ENCODE results near the gene COQ2. TPM values are rescaled to one million over a fixed set of nuclear protein-coding genes. Genes with fewer than 3 reads are reported as not detected.

COQ2 gene
- total RNA-seq, 2 experiments from 2014 or later, result 12.1 to 14.4 TPM

- ChIA-PET POLR2A (no interaction called here), CTCF (ENCODE audit: unreplicated experiment) (no interaction called here)
- TF ChIP-seq EZH2phosphoT487 (IDR thresholded peaks at IDR 0.05; ENCODE audit: borderline replicate concordance, low read depth, low read length) (no peak), CTCF (conservative IDR thresholded peaks at IDR 0.05; ENCODE audit: low read length) (no peak)
- Histone ChIP-seq H3K9me2 (ENCODE audit: insufficient read depth, low read length) (no peaks in the 10 kb centered on the region), H3K79me2 (ENCODE audit: insufficient read depth, low read depth, low read length) (no peaks in the 10 kb centered on the region), H4K20me1 (ENCODE audit: insufficient read depth, low read length) (no peaks in the 10 kb centered on the region), H3K36me3 (ENCODE audit: insufficient read depth, low read length) (peaks cover 8% of the 10 kb centered on the region), H3K4me2 (ENCODE audit: low read length) (peak overlapping the region; percentile 44), H3K4me3 (ENCODE audit: low read depth, low read length, poor library complexity, severe bottlenecking) (no peak overlapping the region), H3K27ac (ENCODE audit: low read depth, low read length, poor library complexity, severe bottlenecking) (no peak overlapping the region), H3K4me1 (ENCODE audit: insufficient read depth, low read length, poor library complexity, severe bottlenecking) (peaks cover 56% of the 10 kb centered on the region), H2AFZ (ENCODE audit: low read length) (no peak overlapping the region), H3K9me3 (ENCODE audit: low read length) (no peaks in the 10 kb centered on the region)
- intact Hi-C loops (cut with micrococcal nuclease; ENCODE audit: unreplicated experiment), result no loop called here
- DNase-seq (ENCODE audit: low spot score), result no peak
- no TSS peak for BruUV-seq (replicated peaks)
These were observed 29.0 kb downstream of the COQ2 start for GRCh38 chr4:83255584-83255983.

DNA sequence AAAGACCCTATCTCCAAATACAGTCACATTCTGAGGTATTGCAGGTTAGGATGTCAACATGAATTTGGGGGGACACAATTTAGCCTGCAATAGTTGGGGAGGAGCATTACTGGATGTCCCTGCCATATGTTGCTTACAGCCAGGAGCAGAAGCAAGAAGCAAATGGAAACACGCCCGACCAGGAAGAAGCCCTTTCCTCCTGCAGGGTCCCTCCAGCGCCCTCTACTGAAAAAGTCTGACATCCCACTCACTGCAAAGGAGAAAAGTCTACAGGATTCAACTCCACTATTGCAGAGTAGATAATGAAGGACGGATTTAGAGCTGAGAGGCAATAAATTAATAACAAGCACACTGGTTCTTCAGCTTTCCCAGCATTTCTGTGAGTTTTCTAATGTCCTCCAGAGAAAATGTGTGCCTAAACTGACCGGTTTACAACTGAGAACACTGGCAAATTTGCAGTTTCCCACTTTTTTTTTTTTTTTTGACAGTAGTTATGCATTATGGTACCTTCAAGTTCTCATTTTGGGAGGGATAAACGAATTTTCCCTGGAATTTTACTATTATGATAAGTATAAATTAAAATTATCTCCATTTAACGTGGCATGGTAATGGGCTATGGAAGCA, 31.7 kb downstream of the COQ2 start:
- H3K4me2 ChIP-seq (ENCODE audit: low read length), result no peak overlapping the region; the same call in 1 of the 2 replicates
- DNase-seq (ENCODE audit: low spot score), result peak; percentile 86
- POLR2A ChIA-PET, result interaction anchor here (0.5 to 1.3 kb wide), 9 partner anchors 8 to 215 kb away, joined by 3 to 5 read pairs (median 3); partner anchors contain the start of gene COQ2
- TF ChIP-seq EZH2phosphoT487 (IDR thresholded peaks at IDR 0.05; ENCODE audit: borderline replicate concordance, low read depth, low read length) (no peak), CTCF (conservative IDR thresholded peaks at IDR 0.05; ENCODE audit: low read length) (peak; percentile 95)
- H3K79me2 ChIP-seq (ENCODE audit: insufficient read depth, low read depth, low read length), result no peaks in the 10 kb centered on the region
- no peak overlapping the region for H3K27ac ChIP-seq (ENCODE audit: low read depth, low read length, poor library complexity, severe bottlenecking)
- H3K4me1 ChIP-seq (ENCODE audit: insufficient read depth, low read length, poor library complexity, severe bottlenecking), result peaks cover 39% of the 10 kb centered on the region
- intact Hi-C loops (cut with micrococcal nuclease; ENCODE audit: unreplicated experiment), result loop anchor here (1.0 kb wide), 1 partner anchor 179 kb away; no protein-coding TSS in a partner anchor
- CTCF ChIA-PET (ENCODE audit: unreplicated experiment), result interaction anchor here (0.5 to 1.4 kb wide), 3 partner anchors 9 to 172 kb away, joined by 3 read pairs; no protein-coding TSS in a partner anchor
- no peak overlapping the region for H3K4me3 ChIP-seq (ENCODE audit: low read depth, low read length, poor library complexity, severe bottlenecking)
- H3K36me3 ChIP-seq (ENCODE audit: insufficient read depth, low read length), result peaks cover 8% of the 10 kb centered on the region
- no peaks in the 10 kb centered on the region for H3K9me2 ChIP-seq (ENCODE audit: insufficient read depth, low read length)
- no peaks in the 10 kb centered on the region for H4K20me1 ChIP-seq (ENCODE audit: insufficient read depth, low read length)
- no TSS peak for BruUV-seq (replicated peaks)
- H2AFZ ChIP-seq (ENCODE audit: low read length), result 0 out of 2 replicates have a peak overlapping the region, but pooled peaks have one; percentile 48
- no peaks in the 10 kb centered on the region for H3K9me3 ChIP-seq (ENCODE audit: low read length)

GRCh38 chr4:83251447-83251830, 33.2 kb downstream of the COQ2 start:
- Histone ChIP-seq H3K4me3 (ENCODE audit: low read depth, low read length, poor library complexity, severe bottlenecking) (no peak overlapping the region), H3K27ac (ENCODE audit: low read depth, low read length, poor library complexity, severe bottlenecking) (no peak overlapping the region), H3K9me2 (ENCODE audit: insufficient read depth, low read length) (no peaks in the 10 kb centered on the region), H4K20me1 (ENCODE audit: insufficient read depth, low read length) (no peaks in the 10 kb centered on the region), H3K4me2 (ENCODE audit: low read length) (no peak overlapping the region), H2AFZ (ENCODE audit: low read length) (no peak overlapping the region), H3K79me2 (ENCODE audit: insufficient read depth, low read depth, low read length) (no peaks in the 10 kb centered on the region), H3K9me3 (ENCODE audit: low read length) (no peaks in the 10 kb centered on the region), H3K36me3 (ENCODE audit: insufficient read depth, low read length) (no peaks in the 10 kb centered on the region; the same call in 1 of the 2 replicates), H3K4me1 (ENCODE audit: insufficient read depth, low read length, poor library complexity, severe bottlenecking) (peaks cover 32% of the 10 kb centered on the region)
- ChIA-PET POLR2A (interaction anchor here (0.6 to 1.5 kb wide), 7 partner anchors 9 to 177 kb away, joined by 3 to 6 read pairs (median 4); no protein-coding TSS in a partner anchor), CTCF (ENCODE audit: unreplicated experiment) (interaction anchor here (1.0 kb wide), 1 partner anchor 10 kb away, joined by 3 read pairs; no protein-coding TSS in a partner anchor)
- DNase-seq (ENCODE audit: low spot score), result no peak
- intact Hi-C loops (cut with micrococcal nuclease; ENCODE audit: unreplicated experiment), result no loop called here
- TF ChIP-seq EZH2phosphoT487 (IDR thresholded peaks at IDR 0.05; ENCODE audit: borderline replicate concordance, low read depth, low read length) (no peak), CTCF (conservative IDR thresholded peaks at IDR 0.05; ENCODE audit: low read length) (no peak)
- no TSS peak for BruUV-seq (replicated peaks)
